Fibroblast of pulmonary artery (primary cell): ENCODE data around the gene PROZ.

ENCODE experiments used
- DNase-seq: peaks from one replicate; pipeline ENCODE4 v3.0.0-alpha.2; 2010; ENCODE audit warnings: low read depth
- H3K4me3 ChIP-seq: replicated peaks from 2 replicates; pipeline ENCODE4 v1.5.1; 2011; ENCODE audit warnings: low read depth, mild to moderate bottlenecking, control low read depth, low read length, moderate library complexity
- TF ChIP-seq, protein P1 (sequence below): IDR thresholded peaks from 2 replicates; pipeline ENCODE4 v1.5.1; 2011; ENCODE audit warnings: mild to moderate bottlenecking, control low read depth, low read length, inconsistent platforms; ENCODE audit errors: missing control alignments

Gene PROZ

DNA sequence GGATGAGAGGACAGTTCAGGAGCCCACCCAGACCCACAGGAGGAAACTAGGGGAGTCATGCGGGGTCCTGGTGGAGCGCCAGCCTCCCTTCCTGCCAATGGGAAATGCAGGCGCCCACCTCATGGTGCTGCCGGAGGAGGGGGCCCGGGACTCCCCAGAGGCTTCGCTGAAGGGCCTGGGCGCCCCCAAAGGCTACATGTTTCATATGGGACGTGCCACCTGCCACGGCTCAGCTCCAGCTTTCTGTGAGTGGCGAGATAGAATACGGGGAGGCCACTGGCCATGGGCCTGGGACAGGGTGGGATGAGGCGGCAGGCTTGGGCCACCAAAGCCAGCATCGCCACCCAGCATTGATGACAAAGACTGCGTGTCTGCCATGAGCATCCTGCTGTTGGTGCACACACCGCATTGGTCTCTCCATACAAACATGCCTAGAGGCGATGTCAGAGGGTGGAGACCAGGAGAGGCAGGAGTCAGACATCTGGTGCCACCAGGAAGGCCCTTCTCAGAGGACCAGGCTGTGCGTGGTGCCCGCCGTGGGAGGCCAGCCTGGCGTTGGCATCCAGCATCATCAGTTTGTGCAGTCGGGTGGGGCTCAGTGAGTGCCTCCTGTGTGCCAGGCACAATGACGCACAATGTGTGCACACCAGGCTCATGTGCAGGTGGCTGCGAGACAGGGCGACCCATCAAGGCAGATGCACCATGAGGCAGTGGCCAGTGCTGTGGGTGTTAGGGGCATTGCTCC, 37.1 kb upstream of the PROZ start:
- H3K4me3 ChIP-seq = no peak overlapping the region
- TF ChIP-seq, protein P1, sequence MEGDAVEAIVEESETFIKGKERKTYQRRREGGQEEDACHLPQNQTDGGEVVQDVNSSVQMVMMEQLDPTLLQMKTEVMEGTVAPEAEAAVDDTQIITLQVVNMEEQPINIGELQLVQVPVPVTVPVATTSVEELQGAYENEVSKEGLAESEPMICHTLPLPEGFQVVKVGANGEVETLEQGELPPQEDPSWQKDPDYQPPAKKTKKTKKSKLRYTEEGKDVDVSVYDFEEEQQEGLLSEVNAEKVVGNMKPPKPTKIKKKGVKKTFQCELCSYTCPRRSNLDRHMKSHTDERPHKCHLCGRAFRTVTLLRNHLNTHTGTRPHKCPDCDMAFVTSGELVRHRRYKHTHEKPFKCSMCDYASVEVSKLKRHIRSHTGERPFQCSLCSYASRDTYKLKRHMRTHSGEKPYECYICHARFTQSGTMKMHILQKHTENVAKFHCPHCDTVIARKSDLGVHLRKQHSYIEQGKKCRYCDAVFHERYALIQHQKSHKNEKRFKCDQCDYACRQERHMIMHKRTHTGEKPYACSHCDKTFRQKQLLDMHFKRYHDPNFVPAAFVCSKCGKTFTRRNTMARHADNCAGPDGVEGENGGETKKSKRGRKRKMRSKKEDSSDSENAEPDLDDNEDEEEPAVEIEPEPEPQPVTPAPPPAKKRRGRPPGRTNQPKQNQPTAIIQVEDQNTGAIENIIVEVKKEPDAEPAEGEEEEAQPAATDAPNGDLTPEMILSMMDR = no peak
- no peak for DNase-seq

DNA sequence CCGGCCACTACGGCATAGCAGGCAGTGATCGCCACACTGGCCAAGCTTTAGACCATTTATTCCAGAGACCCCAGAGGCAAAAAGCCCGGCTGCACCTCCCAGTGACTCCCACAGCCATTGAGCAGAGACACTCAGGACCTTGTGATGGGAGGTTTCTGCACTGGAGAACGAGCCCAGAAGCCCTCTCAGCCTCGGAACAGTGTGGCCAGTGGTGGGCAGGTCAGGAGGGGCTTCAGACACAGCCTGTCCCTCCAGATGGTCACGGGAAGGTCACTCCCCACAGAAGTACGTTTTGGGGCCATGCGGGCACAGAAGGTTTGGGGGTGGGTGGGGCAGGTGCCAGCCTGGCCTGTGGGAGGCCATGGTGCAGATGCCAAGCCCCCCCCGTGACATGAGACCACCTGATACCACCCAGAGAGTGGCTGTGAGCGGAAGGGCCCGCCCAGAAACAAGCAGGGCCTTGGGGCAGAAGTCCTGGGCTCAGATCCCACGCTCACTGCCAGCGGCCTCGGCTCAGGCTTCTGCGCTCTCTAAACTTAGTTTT, 36.4 kb upstream of the PROZ start:
- TF ChIP-seq, protein P1 = no peak
- no peak for DNase-seq
- no peak overlapping the region for H3K4me3 ChIP-seq

DNA sequence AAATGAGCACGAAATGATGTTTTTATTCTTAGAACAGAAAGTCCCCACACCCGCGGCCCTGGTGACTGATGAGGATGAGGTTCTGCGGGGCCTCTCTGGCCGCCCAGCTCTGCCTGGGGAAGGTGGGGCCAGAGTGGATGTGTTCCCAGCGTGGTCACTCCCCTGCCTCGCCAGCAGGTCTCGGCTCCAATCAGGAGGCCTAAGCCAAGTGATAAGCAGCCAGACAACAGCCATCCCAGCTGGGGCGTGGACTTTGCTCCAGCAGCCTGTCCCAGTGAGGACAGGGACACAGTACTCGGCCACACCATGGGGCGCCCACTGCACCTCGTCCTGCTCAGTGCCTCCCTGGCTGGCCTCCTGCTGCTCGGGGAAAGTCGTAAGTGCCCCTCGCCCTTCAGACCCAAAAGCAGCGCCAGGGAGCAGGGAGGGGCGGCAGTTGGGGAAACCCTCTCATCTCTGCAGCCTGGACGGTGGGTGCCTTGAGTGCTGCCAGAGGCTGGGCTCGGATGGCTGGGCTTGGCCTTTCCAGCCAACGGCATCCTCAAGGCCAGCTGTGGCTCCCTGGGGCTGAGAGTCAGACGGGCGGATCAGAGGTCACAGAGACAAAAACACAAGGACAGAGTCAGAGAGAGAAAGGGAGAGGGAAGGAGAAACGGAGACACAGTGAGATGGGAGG, 35.8 kb upstream of the PROZ start, which contains the start of gene F10:
Gene F10, plus strand, starts transcription at position 250 of the 676 bp plus-strand sequence. Its CDS starts 57 bp downstream, at position 307.
- H3K4me3 ChIP-seq = peak within 1 kb of the TSS; percentile 38
- peak; percentile 67 for DNase-seq
- TF ChIP-seq, protein P1 = no peak

DNA sequence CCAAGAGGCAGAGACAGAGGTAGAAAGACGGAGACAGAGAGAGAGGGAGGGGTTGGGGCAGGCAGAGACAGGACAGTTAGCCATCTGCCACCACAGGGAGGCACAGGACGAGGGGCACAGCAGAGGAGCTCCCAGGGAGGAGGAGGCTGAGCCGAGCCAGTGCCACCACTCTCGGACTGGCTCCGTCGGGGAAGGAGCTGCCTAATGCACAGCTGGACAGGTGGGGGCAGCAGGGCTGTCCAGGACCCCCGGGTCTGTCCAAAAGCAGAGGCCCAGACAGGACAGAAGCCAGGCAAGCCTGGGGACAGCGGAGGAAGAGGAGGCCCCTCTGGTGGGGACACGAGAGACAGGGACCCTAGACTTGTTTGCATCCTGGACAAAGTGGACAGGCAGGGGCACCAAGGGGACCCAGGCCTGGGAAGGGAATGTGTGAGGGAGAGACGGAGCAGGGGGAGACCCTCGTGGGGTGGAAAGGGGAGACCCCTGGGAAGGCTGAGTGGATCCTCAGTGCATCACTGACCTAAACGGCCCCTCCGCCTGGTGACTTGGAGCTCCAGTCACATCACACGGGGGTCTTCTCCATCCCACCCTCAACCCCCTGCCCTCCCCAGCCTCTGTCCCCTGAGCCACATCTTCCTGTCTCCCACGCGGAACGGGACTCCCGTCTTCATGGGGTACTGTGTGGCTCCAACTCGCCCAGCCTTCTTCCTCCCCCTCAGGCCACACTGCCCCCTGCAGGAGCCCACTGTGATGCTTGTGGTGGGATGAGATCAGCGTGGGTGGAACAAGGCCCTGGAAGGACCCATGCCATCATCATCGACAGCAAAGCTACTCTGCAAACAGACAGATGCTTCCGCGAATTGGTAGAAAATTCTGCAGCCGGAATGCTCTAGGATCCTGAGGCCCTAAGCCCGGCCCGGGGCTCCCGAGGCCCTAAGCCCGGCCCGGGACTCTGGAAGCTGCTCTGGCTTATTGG, 34.9 kb upstream of the PROZ start:
- TF ChIP-seq, protein P1 = peak; percentile 25
- H3K4me3 ChIP-seq = no peak overlapping the region
- DNase-seq = no peak

DNA sequence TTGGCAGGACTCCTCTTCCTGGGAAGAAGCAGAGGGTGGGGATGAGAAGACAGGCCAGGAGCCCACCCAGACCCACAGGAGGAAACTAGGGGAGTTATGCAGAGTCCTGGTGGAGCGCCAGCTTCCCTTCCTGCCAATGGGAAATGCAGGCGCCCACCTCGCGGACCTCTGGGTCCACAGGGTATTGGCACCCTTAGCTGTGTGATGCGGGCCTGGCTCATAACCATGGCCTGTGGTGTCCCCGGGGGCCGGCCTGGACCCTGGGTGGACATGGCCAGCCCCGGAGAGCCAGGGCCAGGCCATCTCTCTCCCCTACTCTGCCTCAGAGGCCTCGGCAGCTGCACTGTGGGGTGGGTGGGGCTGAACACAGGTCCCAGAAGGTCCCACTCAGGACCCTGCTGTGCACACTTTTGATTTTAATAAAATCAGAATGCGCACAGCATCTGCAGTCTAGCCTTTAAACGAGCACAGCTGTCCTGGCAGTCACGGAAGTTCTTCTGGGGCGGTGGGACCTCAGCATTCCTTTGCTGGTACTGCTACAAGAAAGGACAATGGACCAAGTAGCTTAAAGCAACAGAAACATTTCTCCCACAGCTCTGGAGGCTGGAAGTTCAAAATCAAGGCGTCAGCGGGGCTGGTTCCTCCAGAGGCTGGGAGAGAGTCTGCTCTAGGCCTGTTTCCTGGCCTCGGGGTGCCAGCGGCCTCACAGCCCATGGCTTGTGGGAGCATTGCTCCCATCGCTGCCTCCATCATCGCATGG, 34.1 kb upstream of the PROZ start:
- no peak overlapping the region for H3K4me3 ChIP-seq
- DNase-seq = no peak
- TF ChIP-seq, protein P1 = no peak
